HEK293 (cell line): ENCODE measurements around the gene ARID1A.

Source experiments
- EGR2 ChIP-seq: fragments of 450-650 bp; formaldehyde crosslinking; IDR thresholded peaks from 2 replicates; pipeline ENCODE4 v1.5.1; 2016; ENCODE audit warnings: low read depth, missing biosample characterization, missing genetic modification characterization
- IKZF3 ChIP-seq: fragments of 450-650 bp; IDR thresholded peaks from 2 replicates; pipeline ENCODE4 v1.5.0; 2018; ENCODE audit warnings: missing biosample characterization, mild to moderate bottlenecking, missing genetic modification characterization, moderate library complexity
- MYNN ChIP-seq: fragments of 450-650 bp; formaldehyde crosslinking; IDR thresholded peaks from 2 replicates; pipeline ENCODE4 v1.5.1; 2016; ENCODE audit warnings: missing biosample characterization, missing genetic modification characterization, borderline replicate concordance
- OVOL3 ChIP-seq: fragments of 450-650 bp; formaldehyde crosslinking; IDR thresholded peaks from 2 replicates; pipeline ENCODE4 v1.5.1; 2016; ENCODE audit warnings: missing biosample characterization, missing genetic modification characterization
- SALL2 ChIP-seq: fragments of 450-650 bp; formaldehyde crosslinking; IDR thresholded peaks from 2 replicates; pipeline ENCODE4 v1.5.0; 2017; ENCODE audit warnings: missing biosample characterization, mild to moderate bottlenecking, missing genetic modification characterization, borderline replicate concordance
- TRIM28 ChIP-seq: IDR thresholded peaks from 2 replicates; pipeline ENCODE4 v1.6.1; 2011; ENCODE audit warnings: low read length, control low read depth, borderline replicate concordance
- ZBTB21 ChIP-seq: fragments of 450-650 bp; formaldehyde crosslinking; IDR thresholded peaks from 2 replicates; pipeline ENCODE4 v1.5.1; 2017; ENCODE audit warnings: missing biosample characterization, missing genetic modification characterization
- ZNF112 ChIP-seq: fragments of 450-650 bp; formaldehyde crosslinking; IDR thresholded peaks from 2 replicates; pipeline ENCODE4 v1.5.0; 2017; ENCODE audit warnings: missing biosample characterization, missing genetic modification characterization
- ZNF155 ChIP-seq: fragments of 450-650 bp; formaldehyde crosslinking; IDR thresholded peaks from 2 replicates; pipeline ENCODE4 v1.5.1; 2016; ENCODE audit warnings: missing biosample characterization, missing genetic modification characterization
- ZNF169 ChIP-seq: fragments of 450-650 bp; formaldehyde crosslinking; IDR thresholded peaks from 2 replicates; pipeline ENCODE4 v1.5.1; 2016; ENCODE audit warnings: missing biosample characterization, missing genetic modification characterization
- ZNF214 ChIP-seq: fragments of 450-650 bp; formaldehyde crosslinking; IDR thresholded peaks from 2 replicates; pipeline ENCODE4 v1.5.1; 2017; ENCODE audit warnings: missing biosample characterization, mild to moderate bottlenecking, missing genetic modification characterization, borderline replicate concordance
- ZNF302 ChIP-seq: fragments of 450-650 bp; formaldehyde crosslinking; IDR thresholded peaks from 2 replicates; pipeline ENCODE4 v1.5.1; 2016; ENCODE audit warnings: missing biosample characterization, missing genetic modification characterization, low read depth
- ZNF394 ChIP-seq: fragments of 450-650 bp; formaldehyde crosslinking; IDR thresholded peaks from 2 replicates; pipeline ENCODE4 v1.5.1; 2016; ENCODE audit warnings: missing biosample characterization, missing genetic modification characterization, mild to moderate bottlenecking, moderate library complexity, borderline replicate concordance
- ZNF433 ChIP-seq: fragments of 450-650 bp; formaldehyde crosslinking; IDR thresholded peaks from 2 replicates; pipeline ENCODE4 v1.5.1; 2016; ENCODE audit warnings: missing biosample characterization, missing genetic modification characterization, low read depth
- ZNF571 ChIP-seq: fragments of 450-650 bp; formaldehyde crosslinking; IDR thresholded peaks from 2 replicates; pipeline ENCODE4 v1.5.0; 2017; ENCODE audit warnings: missing biosample characterization, missing genetic modification characterization
- ZNF621 ChIP-seq: fragments of 450-650 bp; formaldehyde crosslinking; IDR thresholded peaks from 2 replicates; pipeline ENCODE4 v1.5.1; 2017; ENCODE audit warnings: missing biosample characterization, missing genetic modification characterization
- ZNF626 ChIP-seq: fragments of 450-650 bp; sonication (Bioruptor Pico); formaldehyde crosslinking; IDR thresholded peaks from 2 replicates; pipeline ENCODE4 v1.5.1; 2018; ENCODE audit warnings: missing biosample characterization, missing genetic modification characterization, inconsistent platforms
- ZNF776 ChIP-seq: fragments of 450-650 bp; formaldehyde crosslinking; IDR thresholded peaks from 2 replicates; pipeline ENCODE4 v1.5.0; 2017; ENCODE audit warnings: missing biosample characterization, missing genetic modification characterization, borderline replicate concordance
- TF ChIP-seq, protein P1 (sequence below): fragments of 450-650 bp; formaldehyde crosslinking; IDR thresholded peaks from 2 replicates; pipeline ENCODE4 v1.5.1; 2016; ENCODE audit warnings: missing biosample characterization, missing genetic modification characterization
- TF ChIP-seq, protein P2 (sequence below): fragments of 450-650 bp; formaldehyde crosslinking; conservative IDR thresholded peaks from 2 replicates; pipeline ENCODE4 v1.5.1; 2016; ENCODE audit warnings: low read depth, missing biosample characterization, missing genetic modification characterization
- TF ChIP-seq, protein P3 (sequence below): fragments of 450-650 bp; formaldehyde crosslinking; IDR thresholded peaks from 2 replicates; pipeline ENCODE4 v1.5.1; 2016; ENCODE audit warnings: missing biosample characterization, missing genetic modification characterization, borderline replicate concordance
- TF ChIP-seq, protein P4 (sequence below): fragments of 450-650 bp; formaldehyde crosslinking; conservative IDR thresholded peaks from 2 replicates; pipeline ENCODE4 v1.5.1; 2016; ENCODE audit warnings: low read depth, missing biosample characterization, missing genetic modification characterization
- TF ChIP-seq, protein P5 (sequence below): fragments of 450-650 bp; formaldehyde crosslinking; IDR thresholded peaks from 2 replicates; pipeline ENCODE4 v1.5.1; 2017; ENCODE audit warnings: missing biosample characterization, missing genetic modification characterization

ARID1A gene

DNA sequence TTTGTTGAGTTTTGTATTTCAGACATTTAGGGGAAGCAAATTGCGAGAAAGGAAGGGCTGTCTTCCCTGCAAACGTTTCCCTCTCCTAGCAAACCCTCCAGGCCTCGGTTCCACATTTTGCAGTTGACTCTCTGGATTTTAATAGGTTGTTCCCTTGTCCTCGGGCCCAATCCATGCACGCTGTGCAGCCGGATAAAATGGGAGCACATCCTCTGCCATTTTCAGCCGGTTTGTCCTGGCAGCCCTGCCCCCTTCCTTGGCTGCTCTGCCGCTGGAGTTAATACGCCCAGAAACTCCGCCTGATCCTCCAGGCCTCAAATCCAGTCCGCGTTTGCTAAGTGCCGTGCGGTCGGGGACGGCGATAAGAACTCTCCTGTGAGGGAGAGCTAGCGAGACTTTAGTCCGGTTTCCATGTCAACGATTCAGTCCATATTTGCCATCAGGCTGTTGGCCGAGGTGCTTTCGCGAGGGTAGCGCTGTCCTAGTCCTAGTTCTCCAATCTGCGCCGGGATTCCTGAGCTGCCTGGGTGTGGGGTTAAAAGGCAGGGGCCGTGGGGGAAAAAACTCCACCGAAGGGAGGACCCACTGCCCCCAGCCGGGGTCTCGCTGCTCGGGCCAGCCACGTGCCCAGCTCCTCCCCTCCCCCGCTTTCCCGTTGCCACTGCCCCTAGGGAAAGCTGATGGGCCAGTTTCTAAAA lies 2.9 kb upstream of the ARID1A start (continued):
- TF ChIP-seq MYNN (tag by site-specific recombination), result 0 out of 2 replicates have a peak, but pooled peaks have one; percentile 56
- TF ChIP-seq, protein P1, sequence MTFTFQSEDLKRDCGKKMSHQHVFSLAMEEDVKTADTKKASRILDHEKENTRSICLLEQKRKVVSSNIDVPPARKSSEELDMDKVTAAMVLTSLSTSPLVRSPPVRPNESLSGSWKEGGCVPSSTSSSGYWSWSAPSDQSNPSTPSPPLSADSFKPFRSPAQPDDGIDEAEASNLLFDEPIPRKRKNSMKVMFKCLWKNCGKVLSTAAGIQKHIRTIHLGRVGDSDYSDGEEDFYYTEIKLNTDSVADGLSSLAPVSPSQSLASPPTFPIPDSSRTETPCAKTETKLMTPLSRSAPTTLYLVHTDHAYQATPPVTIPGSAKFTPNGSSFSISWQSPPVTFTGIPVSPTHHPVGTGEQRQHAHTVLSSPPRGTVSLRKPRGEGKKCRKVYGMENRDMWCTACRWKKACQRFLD (tag by site-specific recombination), result no peak
- peak; percentile 78 for TF ChIP-seq IKZF3 (tag by site-specific recombination)
- no peak for TF ChIP-seq ZNF433 (tag by site-specific recombination)
- TF ChIP-seq, protein P2, sequence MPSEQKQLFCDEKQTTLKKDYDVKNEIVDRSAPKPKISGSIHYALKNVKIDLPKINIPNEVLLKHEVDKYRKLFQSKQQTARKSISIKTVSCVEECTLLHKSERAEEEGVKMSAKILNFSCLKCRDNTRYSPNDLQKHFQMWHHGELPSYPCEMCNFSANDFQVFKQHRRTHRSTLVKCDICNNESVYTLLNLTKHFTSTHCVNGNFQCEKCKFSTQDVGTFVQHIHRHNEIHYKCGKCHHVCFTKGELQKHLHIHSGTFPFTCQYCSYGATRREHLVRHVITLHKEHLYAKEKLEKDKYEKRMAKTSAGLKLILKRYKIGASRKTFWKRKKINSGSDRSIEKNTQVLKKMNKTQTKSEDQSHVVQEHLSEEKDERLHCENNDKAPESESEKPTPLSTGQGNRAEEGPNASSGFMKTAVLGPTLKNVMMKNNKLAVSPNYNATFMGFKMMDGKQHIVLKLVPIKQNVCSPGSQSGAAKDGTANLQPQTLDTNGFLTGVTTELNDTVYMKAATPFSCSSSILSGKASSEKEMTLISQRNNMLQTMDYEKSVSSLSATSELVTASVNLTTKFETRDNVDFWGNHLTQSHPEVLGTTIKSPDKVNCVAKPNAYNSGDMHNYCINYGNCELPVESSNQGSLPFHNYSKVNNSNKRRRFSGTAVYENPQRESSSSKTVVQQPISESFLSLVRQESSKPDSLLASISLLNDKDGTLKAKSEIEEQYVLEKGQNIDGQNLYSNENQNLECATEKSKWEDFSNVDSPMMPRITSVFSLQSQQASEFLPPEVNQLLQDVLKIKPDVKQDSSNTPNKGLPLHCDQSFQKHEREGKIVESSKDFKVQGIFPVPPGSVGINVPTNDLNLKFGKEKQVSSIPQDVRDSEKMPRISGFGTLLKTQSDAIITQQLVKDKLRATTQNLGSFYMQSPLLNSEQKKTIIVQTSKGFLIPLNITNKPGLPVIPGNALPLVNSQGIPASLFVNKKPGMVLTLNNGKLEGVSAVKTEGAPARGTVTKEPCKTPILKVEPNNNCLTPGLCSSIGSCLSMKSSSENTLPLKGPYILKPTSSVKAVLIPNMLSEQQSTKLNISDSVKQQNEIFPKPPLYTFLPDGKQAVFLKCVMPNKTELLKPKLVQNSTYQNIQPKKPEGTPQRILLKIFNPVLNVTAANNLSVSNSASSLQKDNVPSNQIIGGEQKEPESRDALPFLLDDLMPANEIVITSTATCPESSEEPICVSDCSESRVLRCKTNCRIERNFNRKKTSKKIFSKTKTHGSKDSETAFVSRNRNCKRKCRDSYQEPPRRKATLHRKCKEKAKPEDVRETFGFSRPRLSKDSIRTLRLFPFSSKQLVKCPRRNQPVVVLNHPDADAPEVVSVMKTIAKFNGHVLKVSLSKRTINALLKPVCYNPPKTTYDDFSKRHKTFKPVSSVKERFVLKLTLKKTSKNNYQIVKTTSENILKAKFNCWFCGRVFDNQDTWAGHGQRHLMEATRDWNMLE, result 0 out of 2 replicates have a peak, but pooled peaks have one; percentile 29
- no peak for TF ChIP-seq ZNF112
- TF ChIP-seq EGR2, result no peak; the same call in 1 of the 2 replicates
- TF ChIP-seq ZNF169 (tag by site-specific recombination), result no peak
- peak; percentile 58; the same call in 1 of the 2 replicates for TF ChIP-seq ZNF394
- TF ChIP-seq ZNF214 (tag by site-specific recombination), result no peak
- TF ChIP-seq OVOL3, result 0 out of 2 replicates have a peak, but pooled peaks have one; percentile 40
- no peak for TF ChIP-seq SALL2 (tag by site-specific recombination)
- TF ChIP-seq ZNF626 (tag by site-specific recombination), result no peak
- TF ChIP-seq ZNF302 (tag by site-specific recombination), result no peak
- TF ChIP-seq ZNF621 (tag by site-specific recombination), result no peak
- TF ChIP-seq, protein P3, sequence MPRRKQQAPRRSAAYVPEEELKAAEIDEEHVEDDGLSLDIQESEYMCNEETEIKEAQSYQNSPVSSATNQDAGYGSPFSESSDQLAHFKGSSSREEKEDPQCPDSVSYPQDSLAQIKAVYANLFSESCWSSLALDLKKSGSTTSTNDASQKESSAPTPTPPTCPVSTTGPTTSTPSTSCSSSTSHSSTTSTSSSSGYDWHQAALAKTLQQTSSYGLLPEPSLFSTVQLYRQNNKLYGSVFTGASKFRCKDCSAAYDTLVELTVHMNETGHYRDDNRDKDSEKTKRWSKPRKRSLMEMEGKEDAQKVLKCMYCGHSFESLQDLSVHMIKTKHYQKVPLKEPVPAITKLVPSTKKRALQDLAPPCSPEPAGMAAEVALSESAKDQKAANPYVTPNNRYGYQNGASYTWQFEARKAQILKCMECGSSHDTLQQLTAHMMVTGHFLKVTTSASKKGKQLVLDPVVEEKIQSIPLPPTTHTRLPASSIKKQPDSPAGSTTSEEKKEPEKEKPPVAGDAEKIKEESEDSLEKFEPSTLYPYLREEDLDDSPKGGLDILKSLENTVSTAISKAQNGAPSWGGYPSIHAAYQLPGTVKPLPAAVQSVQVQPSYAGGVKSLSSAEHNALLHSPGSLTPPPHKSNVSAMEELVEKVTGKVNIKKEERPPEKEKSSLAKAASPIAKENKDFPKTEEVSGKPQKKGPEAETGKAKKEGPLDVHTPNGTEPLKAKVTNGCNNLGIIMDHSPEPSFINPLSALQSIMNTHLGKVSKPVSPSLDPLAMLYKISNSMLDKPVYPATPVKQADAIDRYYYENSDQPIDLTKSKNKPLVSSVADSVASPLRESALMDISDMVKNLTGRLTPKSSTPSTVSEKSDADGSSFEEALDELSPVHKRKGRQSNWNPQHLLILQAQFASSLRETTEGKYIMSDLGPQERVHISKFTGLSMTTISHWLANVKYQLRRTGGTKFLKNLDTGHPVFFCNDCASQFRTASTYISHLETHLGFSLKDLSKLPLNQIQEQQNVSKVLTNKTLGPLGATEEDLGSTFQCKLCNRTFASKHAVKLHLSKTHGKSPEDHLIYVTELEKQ, result 0 out of 2 replicates have a peak, but pooled peaks have one; percentile 51
- no peak for TF ChIP-seq ZNF776
- TF ChIP-seq ZBTB21 (tag by site-specific recombination), result no peak
- no peak for TF ChIP-seq ZNF571 (tag by site-specific recombination)
- TF ChIP-seq ZNF155, result no peak
- TF ChIP-seq, protein P4, sequence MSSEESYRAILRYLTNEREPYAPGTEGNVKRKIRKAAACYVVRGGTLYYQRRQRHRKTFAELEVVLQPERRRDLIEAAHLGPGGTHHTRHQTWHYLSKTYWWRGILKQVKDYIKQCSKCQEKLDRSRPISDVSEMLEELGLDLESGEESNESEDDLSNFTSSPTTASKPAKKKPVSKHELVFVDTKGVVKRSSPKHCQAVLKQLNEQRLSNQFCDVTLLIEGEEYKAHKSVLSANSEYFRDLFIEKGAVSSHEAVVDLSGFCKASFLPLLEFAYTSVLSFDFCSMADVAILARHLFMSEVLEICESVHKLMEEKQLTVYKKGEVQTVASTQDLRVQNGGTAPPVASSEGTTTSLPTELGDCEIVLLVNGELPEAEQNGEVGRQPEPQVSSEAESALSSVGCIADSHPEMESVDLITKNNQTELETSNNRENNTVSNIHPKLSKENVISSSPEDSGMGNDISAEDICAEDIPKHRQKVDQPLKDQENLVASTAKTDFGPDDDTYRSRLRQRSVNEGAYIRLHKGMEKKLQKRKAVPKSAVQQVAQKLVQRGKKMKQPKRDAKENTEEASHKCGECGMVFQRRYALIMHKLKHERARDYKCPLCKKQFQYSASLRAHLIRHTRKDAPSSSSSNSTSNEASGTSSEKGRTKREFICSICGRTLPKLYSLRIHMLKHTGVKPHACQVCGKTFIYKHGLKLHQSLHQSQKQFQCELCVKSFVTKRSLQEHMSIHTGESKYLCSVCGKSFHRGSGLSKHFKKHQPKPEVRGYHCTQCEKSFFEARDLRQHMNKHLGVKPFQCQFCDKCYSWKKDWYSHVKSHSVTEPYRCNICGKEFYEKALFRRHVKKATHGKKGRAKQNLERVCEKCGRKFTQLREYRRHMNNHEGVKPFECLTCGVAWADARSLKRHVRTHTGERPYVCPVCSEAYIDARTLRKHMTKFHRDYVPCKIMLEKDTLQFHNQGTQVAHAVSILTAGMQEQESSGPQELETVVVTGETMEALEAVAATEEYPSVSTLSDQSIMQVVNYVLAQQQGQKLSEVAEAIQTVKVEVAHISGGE, result peak; percentile 68
- peak; percentile 75; the same call in 1 of the 2 replicates for TF ChIP-seq TRIM28
- TF ChIP-seq, protein P5, sequence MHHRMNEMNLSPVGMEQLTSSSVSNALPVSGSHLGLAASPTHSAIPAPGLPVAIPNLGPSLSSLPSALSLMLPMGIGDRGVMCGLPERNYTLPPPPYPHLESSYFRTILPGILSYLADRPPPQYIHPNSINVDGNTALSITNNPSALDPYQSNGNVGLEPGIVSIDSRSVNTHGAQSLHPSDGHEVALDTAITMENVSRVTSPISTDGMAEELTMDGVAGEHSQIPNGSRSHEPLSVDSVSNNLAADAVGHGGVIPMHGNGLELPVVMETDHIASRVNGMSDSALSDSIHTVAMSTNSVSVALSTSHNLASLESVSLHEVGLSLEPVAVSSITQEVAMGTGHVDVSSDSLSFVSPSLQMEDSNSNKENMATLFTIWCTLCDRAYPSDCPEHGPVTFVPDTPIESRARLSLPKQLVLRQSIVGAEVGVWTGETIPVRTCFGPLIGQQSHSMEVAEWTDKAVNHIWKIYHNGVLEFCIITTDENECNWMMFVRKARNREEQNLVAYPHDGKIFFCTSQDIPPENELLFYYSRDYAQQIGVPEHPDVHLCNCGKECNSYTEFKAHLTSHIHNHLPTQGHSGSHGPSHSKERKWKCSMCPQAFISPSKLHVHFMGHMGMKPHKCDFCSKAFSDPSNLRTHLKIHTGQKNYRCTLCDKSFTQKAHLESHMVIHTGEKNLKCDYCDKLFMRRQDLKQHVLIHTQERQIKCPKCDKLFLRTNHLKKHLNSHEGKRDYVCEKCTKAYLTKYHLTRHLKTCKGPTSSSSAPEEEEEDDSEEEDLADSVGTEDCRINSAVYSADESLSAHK (tag by site-specific recombination), result peak; percentile 61; the same call in 1 of the 2 replicates
